Skeletal muscle tissue (tissue), 4 donors: ENCODE measurements around the gene ITCH. TPM values are rescaled to one million over a fixed set of nuclear protein-coding genes. Genes with fewer than 3 reads are reported as not detected.
"Not testable (repeated sequence)": the region's sequence is repeated elsewhere in the genome, so short reads cannot be mapped to it uniquely, and the experiment has no call there.

ENCODE experiments used
- H3K27ac ChIP-seq: one replicate; pipeline ENCODE4 v1.7.0; 2013; ENCODE audit warnings: mild to moderate bottlenecking, low read depth, low read length, inconsistent platforms
- H3K27me3 ChIP-seq, 3 donors: one replicate each; pipeline ENCODE4 v1.7.0; 2013; ENCODE audit warnings: low read length in 3 of 3; ENCODE audit not compliant: control insufficient read depth in 3 of 3, insufficient read depth in 3 of 3
- H3K36me3 ChIP-seq, 3 donors: one replicate each; pipeline ENCODE4 v1.7.0; 2013; ENCODE audit warnings: low read length in 3 of 3; ENCODE audit not compliant: control insufficient read depth in 3 of 3, insufficient read depth in 3 of 3
- H3K4me1 ChIP-seq, 3 donors: one replicate each; pipeline ENCODE4 v1.7.0; 2013; ENCODE audit warnings: low read length in 3 of 3, mild to moderate bottlenecking in 3 of 3; ENCODE audit not compliant: control insufficient read depth in 3 of 3, insufficient read depth in 3 of 3
- H3K4me3 ChIP-seq, 3 donors: one replicate each; pipeline ENCODE4 v1.7.0; 2013; ENCODE audit warnings: low read length in 3 of 3
- H3K9ac ChIP-seq, 3 donors: one replicate each; pipeline ENCODE4 v1.7.0; 2013; ENCODE audit warnings: low read length in 3 of 3, mild to moderate bottlenecking in 3 of 3, moderate library complexity in 2 of 3, low read depth in 1 of 3
- H3K9me3 ChIP-seq, 3 donors: one replicate each; pipeline ENCODE4 v1.7.0; 2013; ENCODE audit warnings: low read length in 3 of 3; ENCODE audit not compliant: control insufficient read depth in 3 of 3
- total RNA-seq: library from RNA; depleted of rRNA; stranded (reverse); fragments of >200 nt; gene quantifications from one replicate; pipeline ENCODE4 v1.2.3, GENCODE V29; 2014
- donor health status: Osteomylitis.

Gene ITCH
- total RNA-seq, 1 donor from 2014 or later, result 69.4 TPM

GRCh38 chr20:34426026-34426425 is 63.0 kb downstream of the ITCH start:
- no peaks in the 10 kb centered on the region for H3K9me3 ChIP-seq
- no peaks in the 10 kb centered on the region for H3K27me3 ChIP-seq
- H3K27ac ChIP-seq, result no peak overlapping the region
- H3K4me3 ChIP-seq, result no peak overlapping the region
- H3K9ac ChIP-seq, result no peak overlapping the region
- no peaks in the 10 kb centered on the region for H3K4me1 ChIP-seq
- H3K36me3 ChIP-seq, result peaks cover 2 to 15% (median 14%) of the 10 kb centered on the region in 3 donors

GRCh38 chr20:34427331-34427730 is 64.3 kb downstream of the ITCH start:
- Histone ChIP-seq H3K27ac (no peak overlapping the region), H3K36me3 (peaks cover 2 to 13% (median 10%) of the 10 kb centered on the region in 3 donors), H3K9ac (no peak overlapping the region), H3K9me3 (no peaks in the 10 kb centered on the region), H3K4me1 (no peaks in the 10 kb centered on the region), H3K27me3 (no peaks in the 10 kb centered on the region), H3K4me3 (no peak overlapping the region)

GRCh38 chr20:34427784-34428183 is 64.7 kb downstream of the ITCH start:
- Histone ChIP-seq H3K27me3 (no peaks in the 10 kb centered on the region), H3K4me1 (no peaks in the 10 kb centered on the region), H3K9ac (no peak overlapping the region), H3K27ac (no peak overlapping the region), H3K9me3 (no peaks in the 10 kb centered on the region), H3K36me3 (peaks cover 2 to 13% (median 10%) of the 10 kb centered on the region in 3 donors), H3K4me3 (no peak overlapping the region)

- H3K9ac ChIP-seq, result no peak overlapping the region
- H3K9me3 ChIP-seq, result no peaks in the 10 kb centered on the region
- H3K4me1 ChIP-seq, result no peaks in the 10 kb centered on the region
- H3K27ac ChIP-seq, result no peak overlapping the region
- H3K27me3 ChIP-seq, result no peaks in the 10 kb centered on the region
- H3K4me3 ChIP-seq, result no peak overlapping the region
- peaks cover 0 to 1% (median 0%) of the 10 kb centered on the region in 3 donors for H3K36me3 ChIP-seq
Observed at GRCh38 chr20:34431168-34431567, 68.1 kb downstream of the ITCH start.

GRCh38 chr20:34432663-34433062 is 69.6 kb downstream of the ITCH start:
- H3K36me3 ChIP-seq, H3K4me3 ChIP-seq, H3K9ac ChIP-seq, H3K9me3 ChIP-seq, H3K4me1 ChIP-seq, H3K27me3 ChIP-seq, H3K27ac ChIP-seq: not testable (repeated sequence)

- Histone ChIP-seq H3K4me1 (no peaks in the 10 kb centered on the region), H3K4me3 (no peak overlapping the region), H3K27ac (no peak overlapping the region), H3K27me3 (no peaks in the 10 kb centered on the region), H3K36me3 (no peaks in the 10 kb centered on the region), H3K9ac (no peak overlapping the region), H3K9me3 (no peaks in the 10 kb centered on the region)
Observed at GRCh38 chr20:34433391-34433790, 70.3 kb downstream of the ITCH start.

GRCh38 chr20:34435589-34435988 is 72.5 kb downstream of the ITCH start:
- H3K4me1 ChIP-seq, result no peaks in the 10 kb centered on the region
- no peaks in the 10 kb centered on the region for H3K27me3 ChIP-seq
- H3K9ac ChIP-seq, result no peak overlapping the region
- no peaks in the 10 kb centered on the region for H3K9me3 ChIP-seq
- peaks cover 0 to 11% (median 8%) of the 10 kb centered on the region in 3 donors for H3K36me3 ChIP-seq
- H3K27ac ChIP-seq, result no peak overlapping the region
- H3K4me3 ChIP-seq, result no peak overlapping the region

- H3K27me3 ChIP-seq, result no peaks in the 10 kb centered on the region
- no peaks in the 10 kb centered on the region for H3K9me3 ChIP-seq
- H3K27ac ChIP-seq, result no peak overlapping the region
- no peak overlapping the region for H3K4me3 ChIP-seq
- peaks cover 7 to 19% (median 18%) of the 10 kb centered on the region in 3 donors for H3K36me3 ChIP-seq
- H3K9ac ChIP-seq, result no peak overlapping the region
- H3K4me1 ChIP-seq, result no peaks in the 10 kb centered on the region
Observed at GRCh38 chr20:34437330-34437986, 74.4 kb downstream of the ITCH start.

- H3K4me1 ChIP-seq, result no peaks in the 10 kb centered on the region
- H3K36me3 ChIP-seq, result peaks cover 11 to 23% (median 21%) of the 10 kb centered on the region in 3 donors
- H3K27ac ChIP-seq, result no peak overlapping the region
- no peaks in the 10 kb centered on the region for H3K9me3 ChIP-seq
- H3K4me3 ChIP-seq, result no peak overlapping the region
- no peak overlapping the region for H3K9ac ChIP-seq
- no peaks in the 10 kb centered on the region for H3K27me3 ChIP-seq
Observed at GRCh38 chr20:34439168-34439567, 76.1 kb downstream of the ITCH start.

GRCh38 chr20:34441423-34441822 is 78.3 kb downstream of the ITCH start:
- H3K27me3 ChIP-seq, H3K9me3 ChIP-seq, H3K4me3 ChIP-seq, H3K9ac ChIP-seq, H3K4me1 ChIP-seq, H3K27ac ChIP-seq: not testable (repeated sequence)
- peaks cover 16 to 42% (median 34%) of the 10 kb centered on the region in 3 donors for H3K36me3 ChIP-seq
